A673 (cell line): ENCODE measurements around the gene CSRP3. TPM values are rescaled to one million over a fixed set of nuclear protein-coding genes. Genes with fewer than 3 reads are reported as not detected.

Experiments used
- BruUV-seq: library from RNA; stranded (reverse); fragments of 400-500 nt; replicated peaks from 2 replicates; lab custom pipeline; 2021; lab: Mats Ljungman, UMichigan
- CTCF ChIA-PET: fragments of 300-600 bp; sonication (Branson Sonifier 250); formaldehyde crosslinking; loops from one replicate; lab custom pipeline; 2022; ENCODE audit warnings: antibody characterized with exemption; lab: Charles Lee
- POLR2A ChIA-PET: fragments of 300-600 bp; sonication (Branson Sonifier 250); formaldehyde crosslinking; loops from one replicate; lab custom pipeline; 2022; ENCODE audit warnings: antibody characterized with exemption; ENCODE audit not compliant: low non-redundant PET; lab: Charles Lee
- DNase-seq: peaks from one replicate; pipeline ENCODE4 v3.0.0-alpha.2; 2015; ENCODE audit warnings: low spot score
- H3K27ac ChIP-seq: fragments of 200-600 bp; sonication (generic); 2 replicates; pipeline ENCODE4 v1.5.1; 2016; ENCODE audit warnings: mixed run types, low read depth, mild to moderate bottlenecking, mixed read lengths, antibody characterized with exemption, low read length; ENCODE audit not compliant: poor library complexity, severe bottlenecking
- H3K27me3 ChIP-seq: fragments of 200-600 bp; sonication (generic); replicated peaks from 2 replicates; pipeline ENCODE4 v1.6.1; 2017; ENCODE audit warnings: mixed run types, low read depth, mild to moderate bottlenecking, mixed read lengths, antibody characterized with exemption, low read length; ENCODE audit not compliant: insufficient read depth, poor library complexity
- H3K36me3 ChIP-seq: fragments of 200-600 bp; sonication (generic); 2 replicates; pipeline ENCODE4 v1.6.1; 2016; ENCODE audit warnings: mixed run types, mild to moderate bottlenecking, mixed read lengths, antibody characterized with exemption, low read length; ENCODE audit not compliant: insufficient read depth, poor library complexity, severe bottlenecking
- H3K4me1 ChIP-seq: fragments of 200-600 bp; sonication (generic); 2 replicates; pipeline ENCODE4 v1.6.1; 2017; ENCODE audit warnings: mixed run types, mild to moderate bottlenecking, mixed read lengths, antibody characterized with exemption, low read length; ENCODE audit not compliant: insufficient read depth, poor library complexity, severe bottlenecking
- H3K4me3 ChIP-seq: fragments of 200-600 bp; sonication (generic); 2 replicates; pipeline ENCODE4 v1.5.1; 2016; ENCODE audit warnings: low read depth, mixed run types, mild to moderate bottlenecking, mixed read lengths, low read length; ENCODE audit not compliant: poor library complexity, severe bottlenecking
- H3K9me3 ChIP-seq: fragments of 200-600 bp; sonication (generic); 2 replicates; pipeline ENCODE4 v1.6.1; 2016; ENCODE audit warnings: mixed run types, low read depth, mild to moderate bottlenecking, mixed read lengths, antibody characterized with exemption, low read length; ENCODE audit not compliant: poor library complexity, severe bottlenecking
- CTCF ChIP-seq: fragments of 300-800, 200-600 bp; sonication (generic); conservative IDR thresholded peaks from 2 replicates; pipeline ENCODE4 v1.5.1; 2017; ENCODE audit warnings: low read depth, mild to moderate bottlenecking, antibody characterized with exemption, low read length, moderate library complexity, mixed read lengths
- EZH2 ChIP-seq: fragments of 200-600 bp; sonication (generic); IDR thresholded peaks from 2 replicates; pipeline ENCODE4 v1.6.1; 2017; ENCODE audit warnings: borderline replicate concordance, low read depth, mild to moderate bottlenecking, mixed read lengths, antibody characterized with exemption, low read length; ENCODE audit not compliant: poor library complexity, severe bottlenecking
- intact Hi-C: fragments of 100-400 bp; cut with micrococcal nuclease; formaldehyde crosslinking; loops from one replicate; pipeline ENCODE4 v1.10.0; 2022; ENCODE audit not compliant: unreplicated experiment
- total RNA-seq: library from RNA; stranded (reverse); gene quantifications from 2 replicates; pipeline ENCODE4 v1.2.3, GENCODE V29; 2021

Gene CSRP3
- total RNA-seq, 1 experiment from 2014 or later: not detected

DNA sequence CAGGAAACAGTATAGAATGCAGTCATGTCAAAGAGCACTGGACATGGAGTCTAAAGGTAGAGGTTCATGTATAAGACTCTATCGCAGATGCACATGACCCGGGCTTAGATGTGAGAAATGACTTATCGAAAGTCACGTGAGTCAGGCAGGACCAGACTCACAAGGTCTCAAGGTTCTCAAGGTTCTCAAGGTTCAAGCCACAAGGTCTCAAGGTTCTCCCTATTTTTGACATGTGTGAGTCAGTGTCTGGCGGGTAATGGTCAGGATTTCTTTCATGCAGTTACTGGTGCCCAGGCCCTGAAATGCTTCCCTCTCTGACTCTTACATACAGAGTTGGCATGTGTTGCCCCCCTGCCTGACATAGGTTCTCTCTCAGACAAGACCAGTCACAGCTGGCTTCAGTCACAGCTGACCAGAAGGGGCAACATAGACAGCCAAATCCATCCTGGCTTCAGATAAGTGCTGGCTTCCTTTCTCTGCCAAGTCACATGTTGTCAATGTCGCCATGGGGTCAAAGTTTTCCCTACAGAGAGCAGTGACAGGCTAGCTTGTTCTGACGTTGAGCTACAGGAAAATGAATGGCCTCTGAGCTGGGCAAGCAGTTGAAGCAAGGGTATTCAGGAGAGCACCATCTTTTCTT, 10.1 kb downstream of the CSRP3 start:
- H3K27ac ChIP-seq: no peak overlapping the region
- intact Hi-C loops: no loop called here
- POLR2A ChIA-PET: no interaction called here
- BruUV-seq: no TSS peak
- no peak overlapping the region for H3K4me3 ChIP-seq
- CTCF ChIA-PET: no interaction called here
- DNase-seq: no peak
- no peaks in the 10 kb centered on the region for H3K27me3 ChIP-seq
- H3K4me1 ChIP-seq: no peaks in the 10 kb centered on the region
- no peaks in the 10 kb centered on the region for H3K36me3 ChIP-seq
- TF ChIP-seq EZH2 (no peak), CTCF (no peak)
- no peaks in the 10 kb centered on the region for H3K9me3 ChIP-seq

- Histone ChIP-seq H3K4me1 (peaks cover 16% of the 10 kb centered on the region), H3K36me3 (no peaks in the 10 kb centered on the region), H3K4me3 (no peak overlapping the region), H3K27ac (no peak overlapping the region), H3K9me3 (no peaks in the 10 kb centered on the region), H3K27me3 (no peaks in the 10 kb centered on the region)
- no TSS peak for BruUV-seq
- DNase-seq: no peak
- TF ChIP-seq EZH2 (no peak), CTCF (no peak)
- ChIA-PET CTCF (no interaction called here), POLR2A (no interaction called here)
- intact Hi-C loops: no loop called here
Observed at GRCh38 chr11:19187833-19188258, 13.9 kb downstream of the CSRP3 start.

DNA sequence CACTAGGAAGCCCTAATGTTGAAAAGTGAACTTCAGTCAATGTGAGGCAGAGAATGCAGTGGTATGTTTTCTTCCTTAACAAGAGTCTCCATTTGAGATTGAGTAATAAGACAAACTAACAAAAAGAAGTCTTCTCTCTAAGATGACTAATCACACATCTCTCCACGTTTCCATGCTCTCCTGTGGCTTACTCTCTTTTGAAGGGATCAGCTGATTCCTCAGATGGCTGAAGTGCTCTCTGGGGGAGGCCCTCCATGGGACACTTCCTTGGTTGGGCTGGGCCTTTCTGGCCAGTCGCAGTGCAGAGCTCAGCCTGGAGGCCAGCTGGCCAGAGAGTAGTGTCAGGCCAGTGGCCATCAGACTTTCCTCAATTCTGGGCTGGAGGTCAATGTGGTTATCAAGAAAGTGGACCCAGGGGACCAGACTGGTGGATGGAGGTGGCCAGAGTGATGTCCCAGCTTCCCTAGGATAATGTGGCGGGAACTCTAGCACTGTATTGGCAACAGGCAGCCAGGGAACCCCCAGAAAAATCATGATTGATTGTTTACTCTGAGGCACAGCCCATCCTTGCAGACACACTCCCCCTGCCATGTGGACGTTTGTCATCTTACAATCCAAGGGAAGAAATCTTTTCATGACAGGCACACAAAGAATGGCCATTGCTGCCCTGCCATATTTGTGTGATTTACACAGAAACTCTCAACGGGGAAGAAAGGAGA, 14.5 kb downstream of the CSRP3 start:
- no peak overlapping the region for H3K27ac ChIP-seq
- POLR2A ChIA-PET: no interaction called here

More for the DNA sequence above, 14.5 kb downstream of the CSRP3 start:
- no peak for DNase-seq
- TF ChIP-seq EZH2: no peak
- no peak for TF ChIP-seq CTCF
- Histone ChIP-seq H3K4me3 (no peak overlapping the region), H3K4me1 (peaks cover 16% of the 10 kb centered on the region), H3K36me3 (no peaks in the 10 kb centered on the region), H3K9me3 (no peaks in the 10 kb centered on the region), H3K27me3 (no peaks in the 10 kb centered on the region)
- CTCF ChIA-PET: no interaction called here
- BruUV-seq: no TSS peak
- intact Hi-C loops: no loop called here
